SH-SY5Y (cell line): ENCODE data around the gene LRP1.

Source experiments
- GATA2 ChIP-seq: IDR thresholded peaks from 2 replicates; pipeline ENCODE4 v1.6.1; 2011; ENCODE audit warnings: mild to moderate bottlenecking, low read depth, low read length
- GATA3 ChIP-seq: IDR thresholded peaks from 2 replicates; pipeline ENCODE4 v1.6.1; 2011; ENCODE audit warnings: low read depth, mild to moderate bottlenecking, low read length, moderate library complexity

DNA sequence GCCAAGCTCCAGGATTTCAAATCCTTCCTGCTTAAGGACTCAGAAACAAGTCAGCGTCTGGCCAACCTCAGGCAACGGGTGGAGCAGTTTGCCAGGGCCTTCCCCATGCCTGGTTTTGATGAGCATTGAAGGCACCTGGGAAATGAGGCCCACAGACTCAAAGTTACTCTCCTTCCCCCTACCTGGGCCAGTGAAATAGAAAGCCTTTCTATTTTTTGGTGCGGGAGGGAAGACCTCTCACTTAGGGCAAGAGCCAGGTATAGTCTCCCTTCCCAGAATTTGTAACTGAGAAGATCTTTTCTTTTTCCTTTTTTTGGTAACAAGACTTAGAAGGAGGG lies 105.9 kb downstream of the LRP1 start:
- TF ChIP-seq GATA3 (no peak), GATA2 (no peak)
